Measurements from ENCODE around the gene ZNF283. TPM values are rescaled to one million over a fixed set of nuclear protein-coding genes. Genes with fewer than 3 reads are reported as not detected.

ZNF283 gene
- total and polyA plus RNA-seq, 2 of the 13 experiments (the other 11 are each of a cell fraction or from before 2014, with no cell fraction given) = 2.0 to 11.1 TPM

DNA sequence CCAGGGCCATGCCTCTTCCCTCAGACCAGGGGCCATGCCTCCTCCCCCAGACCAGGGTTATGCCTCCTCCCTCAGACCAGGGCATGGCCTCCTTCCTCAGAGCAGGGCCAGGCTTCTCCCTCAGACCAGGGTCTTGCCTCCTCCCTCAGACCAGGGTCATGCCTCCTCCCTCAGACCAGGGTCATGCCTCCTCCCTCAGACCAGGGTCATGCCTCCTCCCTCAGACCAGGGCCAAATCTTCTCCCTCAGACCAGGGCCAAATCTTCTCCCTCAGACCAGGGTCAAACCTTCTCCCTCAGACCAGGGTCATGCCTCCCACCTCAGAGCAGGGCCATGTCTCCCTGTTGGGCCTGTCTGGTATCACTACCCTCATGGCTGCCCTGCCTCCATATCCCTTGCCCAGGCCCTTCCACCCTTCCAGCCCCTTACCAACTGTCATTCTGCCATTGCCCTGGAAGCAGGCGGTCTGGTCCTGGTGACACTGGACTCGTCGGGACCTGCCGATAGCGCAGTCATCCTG, 29.0 kb upstream of the ZNF283 start:
- ChIA-PET POLR2A (no interaction called here), CTCF (ENCODE audit: low intra/inter-chr PET ratio, low total read pairs) (no interaction called here)
- no peaks in the 10 kb centered on the region for H3K79me2 ChIP-seq (ENCODE audit: insufficient read depth, low read length)
- TF ChIP-seq ZFP36 (IDR thresholded peaks at IDR 0.05; ENCODE audit: borderline replicate concordance, low read depth, low read length, partially characterized antibody) (peak; percentile 77), SRY (CRISPR knock-in tag; IDR thresholded peaks at IDR 0.05) (no peak), ZSCAN22 (CRISPR knock-in tag; IDR thresholded peaks at IDR 0.05) (peak; percentile 99)
- 100% methylated on average over 1 of the region's 5 CpGs for WGBS (ENCODE audit: low lambda C conversion rate)
- H3K9ac ChIP-seq (ENCODE audit: insufficient read depth, low read depth, low read length) = no peak overlapping the region
- no peak for FAIRE-seq
- peak; percentile 22; the same call in 2 of the 3 replicates for ATAC-seq
- H4K20me1 ChIP-seq (ENCODE audit: insufficient read depth, low read length) = no peaks in the 10 kb centered on the region
- intact Hi-C loops (cut with micrococcal nuclease; ENCODE audit: unreplicated experiment) (no loop called here), in situ Hi-C loops (cut with HindIII; ENCODE audit: extremely low pct_ligation_motif_present, low pct_unique_long_range_greater_than_20kb) (no loop called here)
- H3K4me1 ChIP-seq (ENCODE audit: insufficient read depth, low read length) = no peaks in the 10 kb centered on the region
- no peaks in the 10 kb centered on the region for H3K36me3 ChIP-seq (replicated peaks in 1 of 2; ENCODE audit: control insufficient read depth in 1 of 2, insufficient read depth in 2 of 2, low read length in 2 of 2)
- no TSS peak for BruUV-seq (replicated peaks)
- no peak for DNase-seq (ENCODE audit: low spot score)
- H3K27ac ChIP-seq (ENCODE audit: extremely low read length, insufficient read depth, low read length) = no peak overlapping the region
- H3K9me3 ChIP-seq (ENCODE audit: low read length) = no peaks in the 10 kb centered on the region
- peak overlapping the region; percentile 56 for H3K4me2 ChIP-seq (ENCODE audit: low read depth, low read length)
- peaks cover 0 to 4% of the 10 kb centered on the region in 2 experiments; a peak in 3 of 5 replicates for H3K27me3 ChIP-seq (ENCODE audit: control insufficient read depth in 1 of 2, insufficient read depth in 2 of 2, low read length in 2 of 2)
- H2AFZ ChIP-seq (ENCODE audit: low read length) = no peak overlapping the region
- H3K4me3 ChIP-seq (replicated peaks in 1 of 3; ENCODE audit: insufficient read depth in 1 of 3, low read depth in 2 of 3, low read length in 3 of 3) = peak overlapping the region in 2 of 3 experiments; percentile 9 to 48; a peak in 1 of 6 replicates

GRCh38 chr19:43798546-43799409, 28.3 kb upstream of the ZNF283 start:
- in situ Hi-C loops (cut with HindIII; ENCODE audit: extremely low pct_ligation_motif_present, low pct_unique_long_range_greater_than_20kb) (no loop called here), intact Hi-C loops (cut with micrococcal nuclease; ENCODE audit: unreplicated experiment) (no loop called here)
- peak; percentile 67 for ATAC-seq
- Histone ChIP-seq H3K4me3 (replicated peaks in 1 of 3; ENCODE audit: insufficient read depth in 1 of 3, low read depth in 2 of 3, low read length in 3 of 3) (peak overlapping the region in 2 of 3 experiments; percentile 31 to 48; a peak in 2 of 6 replicates), H3K36me3 (replicated peaks in 1 of 2; ENCODE audit: control insufficient read depth in 1 of 2, insufficient read depth in 2 of 2, low read length in 2 of 2) (no peaks in the 10 kb centered on the region), H3K79me2 (ENCODE audit: insufficient read depth, low read length) (no peaks in the 10 kb centered on the region), H3K9ac (ENCODE audit: insufficient read depth, low read depth, low read length) (no peak overlapping the region), H3K27me3 (ENCODE audit: control insufficient read depth in 1 of 2, insufficient read depth in 2 of 2, low read length in 2 of 2) (peaks cover 0 to 4% of the 10 kb centered on the region in 2 experiments; a peak in 3 of 5 replicates), H4K20me1 (ENCODE audit: insufficient read depth, low read length) (no peaks in the 10 kb centered on the region), H3K4me2 (ENCODE audit: low read depth, low read length) (peak overlapping the region; percentile 56), H3K27ac (ENCODE audit: extremely low read length, insufficient read depth, low read length) (no peak overlapping the region), H3K4me1 (ENCODE audit: insufficient read depth, low read length) (no peaks in the 10 kb centered on the region), H3K9me3 (ENCODE audit: low read length) (no peaks in the 10 kb centered on the region), H2AFZ (ENCODE audit: low read length) (no peak overlapping the region)
- CTCF ChIA-PET (ENCODE audit: low intra/inter-chr PET ratio, low total read pairs) = no interaction called here
- WGBS (ENCODE audit: low lambda C conversion rate) = 67% methylated on average over 38 of the region's 70 CpGs
- BruUV-seq (replicated peaks) = no TSS peak
- POLR2A ChIA-PET = no interaction called here
- no peak for FAIRE-seq
- DNase-seq (ENCODE audit: low spot score) = no peak
- TF ChIP-seq, protein P1, sequence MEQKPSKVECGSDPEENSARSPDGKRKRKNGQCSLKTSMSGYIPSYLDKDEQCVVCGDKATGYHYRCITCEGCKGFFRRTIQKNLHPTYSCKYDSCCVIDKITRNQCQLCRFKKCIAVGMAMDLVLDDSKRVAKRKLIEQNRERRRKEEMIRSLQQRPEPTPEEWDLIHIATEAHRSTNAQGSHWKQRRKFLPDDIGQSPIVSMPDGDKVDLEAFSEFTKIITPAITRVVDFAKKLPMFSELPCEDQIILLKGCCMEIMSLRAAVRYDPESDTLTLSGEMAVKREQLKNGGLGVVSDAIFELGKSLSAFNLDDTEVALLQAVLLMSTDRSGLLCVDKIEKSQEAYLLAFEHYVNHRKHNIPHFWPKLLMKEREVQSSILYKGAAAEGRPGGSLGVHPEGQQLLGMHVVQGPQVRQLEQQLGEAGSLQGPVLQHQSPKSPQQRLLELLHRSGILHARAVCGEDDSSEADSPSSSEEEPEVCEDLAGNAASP (CRISPR knock-in tag; IDR thresholded peaks at IDR 0.05; ENCODE audit: borderline replicate concordance) = no peak
- TF ChIP-seq ZNF709 (CRISPR knock-in tag; IDR thresholded peaks at IDR 0.05) (no peak), CHCHD3 (CRISPR knock-in tag; IDR thresholded peaks at IDR 0.05) (no peak), FLYWCH1 (CRISPR knock-in tag; IDR thresholded peaks at IDR 0.05) (no peak)
- TF ChIP-seq, protein P2, sequence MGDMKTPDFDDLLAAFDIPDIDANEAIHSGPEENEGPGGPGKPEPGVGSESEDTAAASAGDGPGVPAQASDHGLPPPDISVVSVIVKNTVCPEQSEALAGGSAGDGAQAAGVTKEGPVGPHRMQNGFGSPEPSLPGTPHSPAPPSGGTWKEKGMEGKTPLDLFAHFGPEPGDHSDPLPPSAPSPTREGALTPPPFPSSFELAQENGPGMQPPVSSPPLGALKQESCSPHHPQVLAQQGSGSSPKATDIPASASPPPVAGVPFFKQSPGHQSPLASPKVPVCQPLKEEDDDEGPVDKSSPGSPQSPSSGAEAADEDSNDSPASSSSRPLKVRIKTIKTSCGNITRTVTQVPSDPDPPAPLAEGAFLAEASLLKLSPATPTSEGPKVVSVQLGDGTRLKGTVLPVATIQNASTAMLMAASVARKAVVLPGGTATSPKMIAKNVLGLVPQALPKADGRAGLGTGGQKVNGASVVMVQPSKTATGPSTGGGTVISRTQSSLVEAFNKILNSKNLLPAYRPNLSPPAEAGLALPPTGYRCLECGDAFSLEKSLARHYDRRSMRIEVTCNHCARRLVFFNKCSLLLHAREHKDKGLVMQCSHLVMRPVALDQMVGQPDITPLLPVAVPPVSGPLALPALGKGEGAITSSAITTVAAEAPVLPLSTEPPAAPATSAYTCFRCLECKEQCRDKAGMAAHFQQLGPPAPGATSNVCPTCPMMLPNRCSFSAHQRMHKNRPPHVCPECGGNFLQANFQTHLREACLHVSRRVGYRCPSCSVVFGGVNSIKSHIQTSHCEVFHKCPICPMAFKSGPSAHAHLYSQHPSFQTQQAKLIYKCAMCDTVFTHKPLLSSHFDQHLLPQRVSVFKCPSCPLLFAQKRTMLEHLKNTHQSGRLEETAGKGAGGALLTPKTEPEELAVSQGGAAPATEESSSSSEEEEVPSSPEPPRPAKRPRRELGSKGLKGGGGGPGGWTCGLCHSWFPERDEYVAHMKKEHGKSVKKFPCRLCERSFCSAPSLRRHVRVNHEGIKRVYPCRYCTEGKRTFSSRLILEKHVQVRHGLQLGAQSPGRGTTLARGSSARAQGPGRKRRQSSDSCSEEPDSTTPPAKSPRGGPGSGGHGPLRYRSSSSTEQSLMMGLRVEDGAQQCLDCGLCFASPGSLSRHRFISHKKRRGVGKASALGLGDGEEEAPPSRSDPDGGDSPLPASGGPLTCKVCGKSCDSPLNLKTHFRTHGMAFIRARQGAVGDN (CRISPR knock-in tag; IDR thresholded peaks at IDR 0.05) = peak; percentile 47

Data from HepG2 (cell line).